NAMALWA (cell line): ENCODE results near the gene PRSS23.
A peak's percentile ranks its signal among the peaks of the same experiment; 100 is the strongest.

Experiments used
- DNase-seq: peaks from one replicate; pipeline ENCODE4 v3.0.0-alpha.2; 2015; ENCODE audit warnings: low spot score

Gene PRSS23

DNA sequence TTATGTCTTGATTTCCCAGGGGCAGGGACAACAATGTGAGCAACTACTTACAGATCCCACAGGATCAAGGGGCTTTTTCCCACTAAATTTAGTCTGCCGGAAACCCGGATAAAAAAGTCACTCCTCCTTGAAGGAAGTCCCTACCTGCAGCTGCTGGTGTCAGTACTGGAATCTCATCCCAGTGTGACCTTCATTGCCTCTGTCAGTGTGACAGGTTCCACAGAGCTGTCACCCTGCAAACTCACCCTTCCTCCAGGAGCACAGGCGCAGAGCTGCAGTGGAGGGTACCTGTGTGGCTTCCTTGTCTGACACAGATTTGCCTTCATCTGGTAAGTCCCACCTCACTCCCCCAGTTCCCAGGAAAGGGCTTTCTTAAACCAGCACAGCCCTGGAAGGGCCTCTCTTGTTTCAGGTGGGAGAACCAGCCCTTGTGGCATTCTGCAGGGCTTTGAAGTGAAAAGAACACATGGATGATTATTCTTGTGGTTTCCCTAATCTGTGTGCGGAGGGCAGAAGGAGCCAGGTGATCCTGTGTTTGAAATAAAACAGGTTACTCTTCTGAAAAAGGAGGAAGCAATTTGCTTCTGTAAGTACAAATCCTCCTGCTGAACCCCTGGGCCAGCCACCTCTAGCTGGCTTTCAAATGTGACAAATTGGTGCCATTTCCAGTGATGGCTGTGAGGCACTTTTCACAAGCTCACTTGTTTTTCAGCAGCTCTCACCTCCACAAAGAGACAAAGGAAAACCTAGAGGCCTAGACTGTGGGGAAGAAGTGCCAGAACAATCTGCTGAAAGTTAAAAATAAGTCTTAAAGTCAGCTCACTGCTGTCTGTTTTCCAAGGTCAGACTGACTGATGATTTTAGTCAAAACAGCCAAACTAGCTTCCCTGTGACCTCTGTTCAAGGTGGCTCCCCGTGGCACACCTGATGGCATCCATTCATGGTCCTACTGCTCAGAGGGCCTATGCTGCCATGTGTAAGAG is 9.2 kb upstream of the PRSS23 start:
- no peak for DNase-seq

GRCh38 chr11:86792150-86792549 is 8.2 kb upstream of the PRSS23 start:
- DNase-seq, result no peak

DNA sequence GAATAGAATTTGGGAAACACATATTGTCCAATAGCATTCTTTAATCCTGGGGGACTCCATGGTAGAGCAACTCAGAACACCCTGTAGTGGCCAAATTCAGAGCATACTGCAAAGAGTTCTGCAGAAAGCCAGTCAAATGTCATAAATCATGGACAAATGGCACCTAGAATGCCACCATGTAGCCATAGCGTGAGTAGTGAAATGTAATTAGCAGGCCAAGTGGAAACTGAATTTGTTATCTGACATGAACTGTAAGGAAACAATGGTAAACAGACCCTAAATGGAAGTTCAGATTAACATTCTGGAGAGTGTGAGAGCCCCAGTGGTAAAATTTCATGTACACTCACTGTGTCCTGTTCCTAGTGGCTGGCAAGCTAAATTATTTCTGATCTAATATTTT is 7.0 kb upstream of the PRSS23 start:
- DNase-seq, result no peak

- no peak for DNase-seq
These were observed 4.8 kb upstream of the PRSS23 start for GRCh38 chr11:86795511-86795910.

GRCh38 chr11:86795949-86796348 is 4.4 kb upstream of the PRSS23 start:
- no peak for DNase-seq

DNA sequence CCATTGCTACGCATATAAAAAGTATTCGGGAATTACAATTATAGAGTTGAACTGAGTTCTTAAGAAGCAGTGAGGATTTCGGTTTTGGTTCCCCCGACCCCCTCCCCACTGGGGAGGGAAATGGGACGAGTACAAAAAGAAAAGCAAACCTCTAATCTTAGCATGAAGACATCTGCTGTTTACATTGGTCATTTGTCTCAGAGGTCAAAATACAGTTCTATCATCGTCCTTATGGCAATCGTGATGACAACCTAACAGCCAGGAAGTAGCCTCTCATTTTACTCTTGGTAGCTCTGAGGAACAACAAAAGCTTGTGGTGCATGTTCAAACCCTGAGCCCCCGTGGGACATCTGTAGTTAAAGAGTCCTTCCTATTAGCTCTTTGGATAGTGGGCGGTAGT is 3.2 kb upstream of the PRSS23 start:
- DNase-seq, result no peak

DNA sequence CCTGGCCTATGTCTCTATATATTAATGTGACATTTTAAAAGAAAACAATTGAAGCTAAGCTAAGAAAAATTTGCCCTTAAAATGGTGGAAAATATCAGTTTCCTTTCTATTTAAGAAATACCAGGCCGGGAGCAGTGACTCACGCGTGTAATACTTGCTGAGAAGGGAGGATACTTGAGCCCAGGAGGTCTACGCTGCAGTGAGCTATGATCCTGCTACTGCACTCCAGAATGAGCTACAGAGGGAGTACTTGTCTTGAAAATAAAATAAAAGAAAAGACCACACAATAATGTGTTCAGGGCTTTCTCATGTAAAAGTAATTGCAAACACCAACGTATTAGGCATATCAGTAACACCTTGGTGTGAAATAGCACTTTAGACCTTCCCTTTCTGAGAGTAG is 1.4 kb upstream of the PRSS23 start:
- DNase-seq, result no peak

DNA sequence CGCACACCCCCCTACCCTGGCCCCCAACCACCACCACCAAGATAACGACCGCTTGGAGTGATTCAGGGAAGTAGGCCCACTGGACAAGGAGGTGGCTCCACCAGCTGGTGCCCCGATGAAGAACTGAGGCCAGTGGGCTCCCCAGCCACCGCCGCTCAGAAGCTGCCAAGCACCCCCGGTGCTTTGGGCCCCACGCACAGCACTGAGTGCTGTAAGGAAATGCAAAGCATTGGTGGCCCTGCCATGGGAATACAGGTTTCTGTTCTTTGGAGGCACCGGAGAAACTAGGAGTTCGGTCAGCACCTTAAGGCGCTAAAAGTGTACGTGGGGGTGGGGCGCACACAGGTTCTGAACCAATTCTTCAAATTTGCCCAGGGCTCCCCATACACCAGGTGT is 664 bp upstream of the PRSS23 start:
- DNase-seq, result no peak

DNA sequence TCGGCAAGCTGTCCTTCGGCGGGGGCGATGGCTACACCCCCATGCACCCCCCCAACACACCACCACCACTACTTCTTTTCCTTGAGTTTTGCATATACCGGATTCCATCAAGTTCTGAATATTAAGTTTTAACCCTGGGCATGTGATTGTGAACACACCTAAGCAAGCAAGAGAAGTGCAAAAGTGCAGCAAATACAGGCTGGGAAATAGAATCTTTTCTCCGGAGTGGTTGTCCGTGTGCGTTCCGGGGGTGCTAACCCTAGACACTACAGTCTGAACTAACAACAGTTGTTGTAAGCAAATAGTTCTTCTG is 574 bp downstream of the PRSS23 start:
- no peak for DNase-seq

- DNase-seq, result no peak
These were observed 1.0 kb downstream of the PRSS23 start for GRCh38 chr11:86801364-86801763.

DNA sequence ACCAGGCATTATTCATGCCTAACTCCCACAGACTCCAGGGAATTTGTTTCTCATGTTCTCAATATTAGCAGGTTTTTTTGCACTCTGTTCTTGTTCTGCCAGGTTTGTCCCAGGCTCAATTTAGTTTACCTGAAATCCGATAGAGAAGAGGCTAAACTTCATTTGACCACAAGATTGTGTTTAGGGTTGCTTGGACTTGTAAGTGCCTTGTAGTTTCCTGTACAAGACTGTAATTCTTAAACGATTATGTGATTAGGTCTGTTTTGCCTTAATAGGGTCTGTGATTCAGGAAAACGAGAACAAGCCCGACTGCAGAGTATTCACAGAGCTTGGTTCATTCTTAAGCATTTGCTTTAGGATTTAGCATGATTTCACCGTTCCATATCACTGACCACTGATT is 1.8 kb downstream of the PRSS23 start:
- DNase-seq, result no peak

DNA sequence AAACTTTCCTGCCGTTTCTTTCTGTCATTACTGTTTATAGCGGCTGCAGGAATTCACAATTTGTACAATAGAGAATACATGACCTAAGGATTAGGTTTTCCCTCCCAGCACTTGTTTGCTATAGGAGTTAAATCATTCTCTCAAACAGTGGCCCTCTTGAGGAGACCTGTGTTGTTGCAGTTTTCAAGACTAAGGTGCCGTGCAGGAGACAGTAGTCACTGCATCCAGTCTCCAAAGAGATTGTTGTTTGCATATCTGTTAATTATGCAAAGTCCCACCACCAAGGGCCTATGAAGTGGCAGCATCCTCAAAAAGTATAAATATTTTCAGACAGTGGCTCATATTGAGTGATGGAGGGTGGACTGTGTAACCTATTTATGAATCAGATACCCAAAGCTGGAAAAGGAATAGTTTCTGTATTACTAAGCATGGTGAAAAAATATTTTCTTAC is 2.3 kb downstream of the PRSS23 start:
- DNase-seq, result peak; percentile 68

DNA sequence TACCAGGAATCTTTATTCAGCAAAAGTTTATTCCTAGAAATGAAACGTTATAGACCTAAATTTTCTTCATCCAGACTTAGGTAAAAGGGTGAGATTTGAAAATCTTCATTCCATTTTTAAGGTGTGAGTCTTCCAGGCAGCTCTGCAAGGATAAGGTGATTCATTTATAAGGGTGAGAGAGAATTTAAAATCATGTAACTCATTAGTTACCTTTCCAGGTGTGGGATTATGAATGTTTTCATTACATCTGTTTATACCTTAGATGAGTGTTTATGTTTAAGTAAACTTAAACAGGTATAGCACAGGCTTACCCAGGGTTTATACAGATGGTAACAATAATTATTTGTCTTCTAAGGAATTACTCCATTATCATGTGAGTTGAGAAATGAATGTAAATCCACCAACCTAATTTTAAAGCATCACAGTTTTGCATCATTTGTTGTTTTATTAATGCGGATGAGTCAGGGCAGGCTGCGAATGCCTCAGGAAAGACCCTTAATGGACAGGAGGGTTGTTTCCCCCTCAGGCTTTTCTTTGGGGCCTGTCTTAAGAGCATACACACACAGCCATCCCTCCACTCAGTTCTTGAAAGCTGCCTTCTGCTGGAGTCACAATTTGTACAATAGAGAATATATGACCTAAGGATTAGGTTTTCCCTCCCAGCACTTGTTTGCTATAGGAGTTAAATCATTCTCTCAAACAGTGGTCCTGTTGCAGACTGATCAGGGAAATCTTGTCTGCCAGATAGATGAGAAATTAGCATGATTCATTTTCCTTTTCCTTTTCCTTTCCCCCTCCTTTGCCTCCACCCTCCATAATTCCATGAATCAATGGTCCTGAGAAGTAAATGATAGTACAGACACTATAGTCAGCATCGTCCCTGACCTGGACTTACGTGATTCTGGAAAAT is 3.0 kb downstream of the PRSS23 start:
- no peak for DNase-seq

DNA sequence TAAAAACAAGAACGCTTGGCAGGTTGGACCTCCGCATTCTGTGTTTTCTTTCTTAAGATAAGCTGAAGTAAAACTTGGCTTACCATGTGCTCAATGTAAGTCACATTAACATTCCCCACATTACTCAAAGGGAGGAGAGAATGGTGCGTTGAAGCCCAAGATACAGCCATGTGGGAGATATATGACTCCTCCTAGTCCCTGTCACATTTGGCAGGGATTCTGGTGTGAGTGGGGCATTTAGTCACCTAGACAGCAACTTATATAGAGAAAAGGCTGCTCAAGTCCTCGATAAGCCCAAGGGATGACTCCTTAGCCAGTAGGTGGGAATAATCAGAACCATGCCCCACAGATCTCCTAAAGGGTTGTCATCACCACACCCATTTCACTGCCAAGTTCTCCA is 4.6 kb downstream of the PRSS23 start:
- no peak for DNase-seq

DNA sequence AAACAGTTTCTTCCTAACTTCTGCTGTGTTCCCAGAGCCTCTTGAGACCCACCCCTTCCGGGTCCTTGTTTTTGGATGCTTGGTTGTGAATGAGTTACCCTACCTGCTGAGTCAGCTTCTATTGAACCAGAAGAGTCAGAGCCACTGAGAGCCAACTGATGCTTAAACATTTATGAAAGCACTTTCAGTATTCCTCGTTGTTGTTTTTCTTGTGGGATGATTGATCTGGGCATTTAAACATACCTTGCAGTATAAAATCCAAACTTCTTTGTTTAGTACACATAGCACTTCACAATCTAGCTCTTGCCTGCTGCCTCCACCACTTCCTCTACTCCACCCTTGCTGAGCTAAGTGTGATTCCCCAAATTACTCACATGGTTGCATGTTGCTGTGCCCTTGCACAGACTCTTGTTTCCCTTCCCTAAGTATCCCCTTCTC is 5.5 kb downstream of the PRSS23 start:
- no peak for DNase-seq

GRCh38 chr11:86806903-86807302 is 6.6 kb downstream of the PRSS23 start:
- no peak for DNase-seq

GRCh38 chr11:86807360-86807759 is 7.0 kb downstream of the PRSS23 start:
- no peak for DNase-seq

GRCh38 chr11:86809561-86809960 is 9.2 kb downstream of the PRSS23 start:
- DNase-seq, result no peak

GRCh38 chr11:86810288-86810687 is 9.9 kb downstream of the PRSS23 start:
- no peak for DNase-seq

GRCh38 chr11:86811637-86812321 is 11.4 kb downstream of the PRSS23 start:
- DNase-seq, result no peak

GRCh38 chr11:86812322-86812670 is 12.0 kb downstream of the PRSS23 start:
- no peak for DNase-seq

- DNase-seq, result no peak
These were observed 12.6 kb downstream of the PRSS23 start for GRCh38 chr11:86812981-86813380.
